ENCODE measurements around the gene TMEM258.

Gene TMEM258

DNA sequence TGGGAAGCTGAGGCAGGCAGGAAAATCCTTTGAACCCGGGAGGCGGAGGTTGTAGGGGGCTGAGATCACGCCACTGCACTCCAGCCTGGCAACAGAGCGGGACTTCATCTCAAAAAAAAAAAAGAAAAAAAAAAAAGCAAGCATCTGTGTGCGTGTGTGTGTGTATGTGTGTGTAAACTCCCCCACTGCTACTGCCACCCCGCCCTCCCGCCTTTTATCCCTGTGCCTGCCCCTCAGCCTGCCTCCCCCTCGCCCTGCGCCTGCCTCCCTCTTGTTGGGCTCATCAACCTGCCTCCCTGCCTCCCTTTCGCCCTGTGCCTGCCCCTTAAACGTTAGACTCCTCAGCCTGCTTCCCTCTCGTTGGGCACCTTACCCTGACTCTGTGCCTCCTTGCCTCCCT is 18.0 kb downstream of the TMEM258 start:
- no peak for FAIRE-seq

DNA sequence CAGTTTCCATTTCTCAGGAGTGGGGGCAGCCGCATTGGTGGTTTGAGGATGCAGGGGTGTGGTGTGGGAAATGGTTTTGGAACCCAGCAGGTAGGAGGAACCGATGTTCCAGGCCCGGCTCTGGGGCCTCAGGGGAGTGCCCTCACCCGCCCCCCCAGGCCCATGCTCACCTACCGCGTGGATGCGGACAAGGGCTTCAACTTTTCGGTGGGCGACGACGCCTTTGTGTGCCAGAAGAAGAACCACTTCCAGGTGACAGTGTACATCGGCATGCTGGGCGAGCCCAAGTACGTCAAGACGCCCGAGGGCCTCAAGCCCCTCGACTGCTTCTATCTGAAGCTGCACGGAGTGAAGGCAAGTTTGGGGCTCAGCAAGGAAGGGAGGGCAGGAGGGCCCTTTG is 18.6 kb downstream of the TMEM258 start:
- FAIRE-seq: no peak

DNA sequence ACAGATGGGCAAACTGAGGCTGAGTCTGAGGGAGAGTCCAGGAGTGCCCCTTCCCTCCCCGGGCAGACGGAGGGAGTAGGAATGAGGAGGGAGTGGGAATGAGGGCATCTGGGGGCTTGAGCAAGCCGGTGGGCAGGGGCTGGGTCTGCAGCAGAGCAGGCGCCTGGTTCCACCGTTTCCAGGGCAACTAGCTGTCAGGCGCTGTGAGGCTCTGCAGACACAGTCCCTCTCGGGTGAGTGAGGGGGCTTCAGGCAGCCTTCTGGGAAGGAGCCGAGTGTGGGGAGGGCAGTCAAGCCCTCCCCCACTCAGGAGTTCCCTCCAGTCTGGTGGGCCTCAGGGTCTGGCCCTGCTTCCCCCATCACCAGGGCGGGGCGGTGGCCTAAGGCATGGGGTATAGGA is 19.0 kb downstream of the TMEM258 start:
- no peak for FAIRE-seq

DNA sequence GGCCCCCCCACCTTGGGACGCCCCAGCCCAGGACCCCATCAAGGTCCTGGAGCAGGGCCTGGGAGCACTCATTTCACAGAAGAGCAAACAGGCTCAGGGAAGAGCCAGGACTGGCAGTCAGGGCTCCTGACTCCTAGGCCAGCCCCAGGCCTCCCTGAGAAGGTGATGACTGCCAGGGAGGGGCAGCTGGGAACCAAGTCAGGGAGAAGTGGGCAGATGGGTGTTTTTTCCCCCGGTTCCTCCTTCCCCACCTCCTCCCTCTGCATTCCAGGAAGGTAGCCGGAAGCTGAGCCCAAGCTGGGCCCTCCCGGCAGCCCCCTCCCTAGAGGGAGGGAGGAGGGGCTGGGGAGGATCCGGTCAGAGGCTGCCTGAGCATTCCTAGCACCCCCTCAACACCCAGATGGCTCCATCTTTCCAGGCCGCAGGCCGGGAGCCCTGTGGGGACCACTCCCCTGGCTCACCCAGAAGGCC is 20.4 kb downstream of the TMEM258 start:
- FAIRE-seq: no peak

DNA sequence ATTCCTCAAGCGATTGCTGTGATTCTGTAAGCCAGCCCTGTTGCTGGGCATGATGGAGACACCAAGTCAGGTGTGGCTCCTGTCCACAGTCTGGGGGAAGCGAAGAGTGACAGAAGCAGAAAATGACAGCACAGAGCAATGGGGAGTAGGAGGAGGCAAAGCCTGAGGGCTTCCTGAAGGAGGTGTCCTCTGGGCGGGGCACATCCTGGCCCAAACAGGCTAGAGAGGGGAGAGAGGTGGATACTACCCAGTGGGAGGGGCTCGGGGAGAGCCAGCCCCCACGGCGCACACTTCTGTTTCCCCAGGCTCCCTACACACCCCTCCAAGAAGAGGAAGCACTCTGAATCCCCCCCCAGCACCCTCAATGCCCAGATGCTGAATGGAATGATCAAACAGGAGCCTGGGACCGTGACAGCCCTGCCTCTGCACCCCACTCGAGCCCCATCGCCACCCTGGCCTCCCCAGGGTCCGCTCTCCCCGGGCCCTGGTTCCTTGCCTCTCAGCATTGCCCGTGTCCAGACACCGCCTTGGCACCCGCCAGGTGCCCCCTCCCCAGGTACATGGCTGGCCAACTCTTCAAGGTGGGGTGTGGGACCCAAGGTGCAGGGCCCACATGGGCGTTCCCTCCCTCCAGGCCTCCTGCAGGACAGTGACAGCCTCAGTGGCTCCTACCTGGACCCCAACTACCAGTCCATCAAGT is 21.1 kb downstream of the TMEM258 start:
- no peak for FAIRE-seq

DNA sequence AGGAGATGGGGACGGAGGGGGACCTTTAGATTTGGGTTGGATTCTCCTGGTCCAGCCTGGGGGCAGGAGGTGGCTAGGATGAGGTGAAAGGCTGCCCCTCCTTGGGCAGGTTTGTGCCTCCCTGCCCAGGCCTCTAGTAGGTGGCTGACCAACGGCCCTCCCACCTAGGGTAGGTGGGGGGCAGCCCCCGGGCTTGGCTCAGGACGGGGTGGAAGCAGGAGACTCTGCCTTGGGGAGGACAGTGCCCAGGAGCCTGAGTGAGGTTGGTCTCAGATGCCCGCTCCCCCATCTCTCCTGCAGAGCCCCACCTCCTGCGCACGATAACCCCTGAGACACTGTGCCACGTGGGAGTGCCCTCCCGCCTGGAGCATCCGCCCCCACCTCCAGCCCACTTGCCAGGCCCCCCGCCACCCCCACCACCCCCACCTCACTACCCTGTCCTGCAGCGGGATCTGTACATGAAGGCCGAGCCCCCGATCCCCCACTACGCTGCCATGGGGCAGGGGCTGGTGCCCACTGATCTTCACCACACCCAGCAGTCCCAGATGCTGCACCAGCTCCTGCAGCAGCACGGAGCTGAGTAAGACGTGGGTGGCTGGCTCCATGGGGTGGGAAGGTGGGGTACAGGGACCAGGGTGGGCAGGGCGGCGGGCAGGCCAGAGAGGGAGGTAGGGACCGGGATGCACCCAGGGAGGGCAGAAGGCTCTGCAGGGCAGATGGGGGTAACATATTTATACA is 22.3 kb downstream of the TMEM258 start:
- no peak for FAIRE-seq

DNA sequence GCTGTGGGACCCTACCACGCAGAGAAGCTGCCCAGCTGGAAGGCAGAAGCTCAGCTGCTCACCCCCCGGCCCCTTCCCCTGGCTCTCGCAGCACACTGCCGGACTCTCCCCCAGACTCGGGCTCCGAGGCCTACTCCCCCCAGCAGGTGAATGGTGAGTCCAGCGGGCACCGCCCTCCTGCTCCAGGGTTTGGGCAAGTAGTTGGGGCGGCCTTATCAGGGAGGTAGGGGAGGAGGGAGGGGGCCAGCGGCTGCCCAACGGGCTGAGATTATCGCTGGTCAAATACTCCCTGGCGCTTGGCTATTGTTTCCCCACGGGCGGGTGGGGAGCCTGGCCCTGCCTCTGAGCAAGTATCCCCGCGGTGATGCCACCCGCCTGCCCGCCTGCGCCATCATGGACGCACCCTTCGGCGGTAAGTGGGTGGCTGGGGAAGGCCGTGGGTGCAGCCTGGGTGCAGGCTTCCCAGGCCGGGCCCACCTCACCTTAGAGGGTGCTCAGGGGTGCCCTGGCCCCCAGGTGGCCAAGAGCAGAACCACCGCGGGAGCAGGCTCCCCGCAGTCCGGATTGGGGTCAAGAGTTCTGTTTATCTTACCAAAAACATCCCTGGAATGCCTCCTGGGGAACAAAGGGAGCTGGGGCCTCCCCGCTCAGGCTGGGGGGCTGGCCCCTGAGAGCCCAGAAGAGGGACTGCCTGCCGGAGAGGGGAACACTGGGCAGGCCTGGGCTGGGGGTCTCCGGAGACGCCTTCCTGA is 23.1 kb downstream of the TMEM258 start:
- FAIRE-seq: no peak

DNA sequence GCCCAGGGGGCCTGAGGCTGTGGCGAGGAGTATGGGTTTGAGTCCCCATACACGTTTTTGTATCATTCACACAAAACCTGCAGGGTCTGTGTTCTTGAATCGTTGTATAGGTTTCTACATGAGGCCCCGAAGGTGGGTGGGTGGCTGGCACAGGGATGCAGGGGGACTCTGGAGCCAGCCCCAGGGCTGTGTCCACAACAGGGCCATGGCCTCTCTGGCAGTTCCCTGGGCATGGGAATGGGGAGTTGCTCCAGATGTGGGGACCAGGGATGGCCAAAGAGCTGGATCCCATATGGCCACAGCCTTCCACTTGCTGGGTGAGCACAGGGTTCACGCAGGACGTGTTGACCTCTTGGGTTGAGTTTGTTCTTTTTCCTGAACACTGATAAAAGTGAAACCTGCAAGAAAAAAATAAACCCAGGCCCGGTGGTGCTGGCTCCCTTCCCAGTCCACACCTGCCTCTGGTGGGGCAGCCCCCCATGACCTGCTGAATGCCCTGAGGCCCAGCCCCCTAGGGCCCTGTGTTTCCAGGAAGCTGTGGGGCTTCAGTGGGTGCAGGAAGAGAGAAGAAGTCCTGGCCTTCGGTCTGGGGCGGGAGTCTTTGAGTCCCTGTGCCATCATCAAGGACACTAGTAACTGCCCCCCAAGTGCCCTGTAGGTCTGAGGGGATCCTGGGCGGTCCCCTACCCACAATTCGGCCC is 23.9 kb downstream of the TMEM258 start:
- no peak for FAIRE-seq

DNA sequence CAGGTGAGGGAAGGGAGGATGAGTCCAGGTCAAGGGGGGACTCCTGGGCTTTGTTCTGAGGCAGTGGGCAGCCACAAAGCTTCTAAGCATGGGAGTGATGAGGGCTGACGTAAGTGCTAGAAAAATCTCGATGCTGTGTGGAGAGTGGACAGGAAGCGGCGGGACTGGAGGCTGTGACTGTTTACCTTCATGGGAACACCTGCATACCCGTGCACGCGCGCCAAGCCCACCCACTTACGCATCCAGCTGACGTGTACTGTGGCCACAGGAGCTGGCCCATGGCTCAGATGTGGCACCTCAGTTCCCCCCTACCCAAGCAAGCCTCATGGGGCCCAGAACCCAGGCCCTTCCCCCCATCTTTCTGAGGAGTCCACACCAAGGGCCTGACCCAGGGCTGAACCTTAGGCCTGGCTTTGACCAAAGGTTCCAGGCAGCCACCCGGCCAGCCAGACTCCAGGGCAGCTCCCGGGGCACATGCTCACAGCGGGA is 26.0 kb downstream of the TMEM258 start:
- FAIRE-seq: no peak

DNA sequence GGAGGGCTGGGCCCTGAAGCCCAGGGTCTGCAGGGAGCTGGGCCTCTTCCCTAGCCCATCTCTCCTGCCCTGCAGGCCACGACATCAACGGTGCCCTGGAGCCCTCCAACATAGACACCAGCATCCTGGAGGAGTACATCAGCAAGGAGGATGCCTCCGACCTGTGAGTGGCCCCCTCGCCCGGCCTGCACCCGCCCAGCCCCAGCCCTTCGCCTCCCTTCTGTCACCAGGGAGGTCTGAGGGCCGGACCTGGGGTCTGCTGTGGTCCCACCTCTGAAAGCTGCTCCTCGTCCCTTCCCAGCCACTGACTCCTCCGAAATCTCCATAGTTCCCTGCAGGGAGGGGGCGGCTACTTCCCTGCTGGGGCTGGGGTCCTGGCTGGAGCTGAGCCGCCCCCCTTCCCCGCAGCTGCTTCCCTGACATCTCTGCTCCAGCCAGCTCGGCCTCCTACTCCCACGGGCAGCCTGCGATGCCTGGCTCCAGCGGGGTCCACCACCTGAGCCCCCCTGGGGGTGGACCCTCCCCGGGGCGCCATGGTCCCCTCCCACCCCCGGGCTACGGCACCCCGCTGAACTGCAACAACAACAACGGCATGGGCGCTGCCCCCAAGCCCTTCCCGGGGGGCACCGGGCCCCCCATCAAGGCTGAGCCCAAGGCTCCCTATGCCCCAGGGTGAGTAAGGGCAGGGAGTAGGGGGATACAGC is 26.7 kb downstream of the TMEM258 start:
- FAIRE-seq: no peak

DNA sequence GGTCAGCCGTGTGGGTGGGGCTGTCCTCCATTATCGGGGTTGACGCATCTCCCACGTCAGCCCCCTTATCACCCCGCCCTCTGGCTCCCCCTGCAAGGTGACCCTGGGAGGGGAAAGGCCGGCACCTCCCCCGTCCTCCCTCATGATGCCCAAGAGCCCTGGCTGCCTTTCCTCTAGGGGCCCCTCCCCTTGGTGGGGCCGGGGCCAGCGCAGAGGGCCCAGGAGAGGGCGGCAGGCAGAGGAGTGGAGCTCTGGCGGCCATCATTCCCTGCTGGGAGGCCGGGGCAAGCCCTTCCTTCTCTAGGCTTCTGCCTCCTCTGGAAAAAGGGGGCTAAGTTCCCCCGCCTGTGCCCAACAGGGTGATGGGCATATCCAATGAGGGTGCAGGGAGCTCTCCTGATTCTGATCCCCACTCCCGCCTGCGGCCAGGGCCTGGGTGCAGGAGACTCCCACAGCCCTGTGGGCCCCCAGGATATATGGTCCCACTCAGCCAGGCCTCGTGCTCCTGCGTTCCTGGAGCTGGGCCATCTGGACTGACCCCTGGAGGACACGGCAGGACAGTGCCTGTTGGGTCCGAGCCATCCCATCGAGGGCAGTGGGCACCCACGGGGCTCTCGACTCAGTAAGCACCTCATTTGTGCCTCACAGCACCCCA is 27.7 kb downstream of the TMEM258 start:
- FAIRE-seq: no peak

DNA sequence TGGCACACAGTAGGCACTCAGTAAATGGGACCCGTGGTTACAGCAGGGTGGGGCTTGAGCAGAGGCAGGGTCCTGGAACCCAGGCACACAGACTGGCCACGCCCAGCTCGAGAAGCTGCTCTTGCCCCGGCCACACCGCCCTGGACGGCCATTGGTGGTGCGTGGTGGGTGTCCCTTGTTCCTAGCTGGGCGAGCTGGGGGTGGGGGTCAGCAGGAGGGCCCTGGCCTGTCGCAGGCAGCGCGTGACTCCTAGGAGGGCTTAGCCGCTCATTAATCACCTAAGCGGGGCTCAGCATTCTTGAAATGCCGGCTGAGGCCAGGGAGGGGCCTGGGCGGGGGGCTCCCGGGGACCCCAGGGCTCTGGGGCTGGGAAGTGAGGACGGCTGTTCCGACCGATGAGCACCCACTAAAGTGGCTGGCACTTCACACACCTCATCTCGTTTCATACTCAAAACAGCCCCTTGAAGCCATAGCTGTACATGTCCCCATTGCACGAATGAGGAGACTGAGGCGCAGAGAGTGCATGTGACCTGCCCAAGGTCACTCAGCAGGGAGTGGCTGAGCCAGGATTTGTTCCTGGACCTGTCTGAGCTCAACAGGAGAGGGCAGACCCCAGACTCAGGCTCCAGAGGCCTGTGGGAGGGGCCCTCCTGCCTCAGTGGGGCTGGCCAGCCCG is 28.3 kb downstream of the TMEM258 start:
- no peak for FAIRE-seq

DNA sequence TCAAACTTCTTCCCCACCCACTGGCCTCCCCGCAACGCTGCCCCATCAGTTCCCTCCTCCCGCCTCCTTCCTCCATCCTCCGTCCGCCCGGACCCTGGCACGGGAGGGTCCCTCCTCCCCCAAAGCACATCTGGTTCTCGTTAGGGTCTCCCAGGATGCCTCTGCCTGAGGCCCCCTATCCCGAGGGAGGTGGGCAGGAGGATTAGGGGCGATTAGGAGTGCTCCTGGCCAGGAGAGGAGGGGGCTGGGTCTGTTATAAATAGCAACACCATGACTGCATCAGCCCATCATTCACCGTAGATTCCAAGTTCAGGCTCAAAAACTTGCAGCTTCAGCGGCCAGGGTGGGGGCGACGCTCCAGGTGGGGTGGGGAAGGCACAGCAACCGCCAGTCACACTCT is 29.6 kb downstream of the TMEM258 start:
- FAIRE-seq: no peak

DNA sequence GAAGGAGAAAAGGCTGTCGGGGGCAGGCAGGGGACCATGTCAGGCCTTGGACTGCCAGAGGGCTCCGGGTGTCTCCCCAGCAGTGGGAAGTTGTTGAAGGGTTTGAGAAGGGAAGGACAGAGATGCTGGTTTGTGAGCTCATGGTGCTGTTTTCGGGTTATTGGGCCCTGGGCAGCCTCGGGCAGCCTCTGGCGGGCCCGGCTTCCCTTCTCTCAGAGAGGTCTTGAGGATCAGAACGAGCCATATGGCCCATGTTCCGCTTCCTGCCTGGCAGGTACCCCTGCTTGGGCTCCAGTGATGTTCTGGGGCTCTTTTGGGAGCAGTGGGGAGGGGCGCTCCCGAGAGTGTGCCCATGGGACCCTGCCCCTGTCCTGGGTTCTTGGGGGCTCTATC is 30.2 kb downstream of the TMEM258 start:
- no peak for FAIRE-seq

DNA sequence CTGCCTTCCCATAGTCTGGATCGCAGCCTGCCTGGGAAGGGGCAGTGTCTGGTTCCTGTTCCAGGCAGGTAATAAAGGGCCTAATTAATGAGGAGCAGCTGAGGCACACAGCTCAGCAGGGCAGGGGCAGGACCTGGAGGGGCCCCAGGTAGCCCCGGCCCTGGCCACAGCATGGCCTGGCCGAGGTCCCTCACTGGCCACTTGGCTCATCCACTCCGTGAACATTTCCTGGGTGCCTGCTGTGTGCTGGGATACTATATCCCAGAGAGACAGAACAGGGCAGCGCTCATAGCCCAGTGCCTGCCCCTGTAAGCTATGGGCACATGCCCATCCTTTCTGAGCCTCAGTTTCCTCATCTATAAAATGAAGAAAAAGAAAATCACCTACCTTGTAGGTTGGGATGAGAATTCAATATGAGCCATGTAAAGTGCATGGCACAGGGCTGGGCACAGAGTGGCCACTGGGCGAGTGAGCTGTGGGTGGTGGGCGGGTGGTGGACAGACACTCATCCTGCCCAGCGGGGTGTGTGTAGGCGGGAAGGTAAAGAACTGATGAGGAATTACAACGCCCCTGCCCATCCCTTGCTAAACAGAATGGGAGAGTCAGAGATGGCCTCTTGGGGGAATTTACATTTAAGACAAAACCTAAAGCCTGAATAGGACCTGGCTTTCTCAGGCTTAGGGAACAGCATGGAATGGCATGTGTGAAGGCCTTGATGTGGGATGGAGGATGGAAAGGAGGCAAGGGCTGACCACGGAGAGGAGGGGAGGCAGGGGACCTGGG is 30.8 kb downstream of the TMEM258 start:
- FAIRE-seq: no peak

DNA sequence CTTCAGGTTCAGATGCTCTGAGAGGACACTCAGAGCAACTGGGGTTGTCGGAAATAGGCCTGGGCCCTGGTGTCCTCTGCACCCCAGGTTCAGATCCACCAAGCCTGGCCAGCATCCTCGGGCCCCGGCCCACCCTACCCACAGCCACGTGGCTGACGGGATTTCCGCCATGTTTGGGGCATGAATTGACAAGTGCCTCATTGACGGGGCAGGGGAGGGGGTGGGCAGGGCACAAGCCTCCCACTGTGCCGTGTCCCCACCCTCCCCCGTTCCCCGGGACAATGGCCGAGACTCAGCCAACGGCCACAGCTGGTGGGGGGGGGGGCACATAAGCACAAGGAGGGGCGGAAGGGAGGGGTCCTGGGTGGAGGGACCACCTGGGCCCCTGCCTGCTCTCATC is 31.5 kb downstream of the TMEM258 start:
- FAIRE-seq: no peak

DNA sequence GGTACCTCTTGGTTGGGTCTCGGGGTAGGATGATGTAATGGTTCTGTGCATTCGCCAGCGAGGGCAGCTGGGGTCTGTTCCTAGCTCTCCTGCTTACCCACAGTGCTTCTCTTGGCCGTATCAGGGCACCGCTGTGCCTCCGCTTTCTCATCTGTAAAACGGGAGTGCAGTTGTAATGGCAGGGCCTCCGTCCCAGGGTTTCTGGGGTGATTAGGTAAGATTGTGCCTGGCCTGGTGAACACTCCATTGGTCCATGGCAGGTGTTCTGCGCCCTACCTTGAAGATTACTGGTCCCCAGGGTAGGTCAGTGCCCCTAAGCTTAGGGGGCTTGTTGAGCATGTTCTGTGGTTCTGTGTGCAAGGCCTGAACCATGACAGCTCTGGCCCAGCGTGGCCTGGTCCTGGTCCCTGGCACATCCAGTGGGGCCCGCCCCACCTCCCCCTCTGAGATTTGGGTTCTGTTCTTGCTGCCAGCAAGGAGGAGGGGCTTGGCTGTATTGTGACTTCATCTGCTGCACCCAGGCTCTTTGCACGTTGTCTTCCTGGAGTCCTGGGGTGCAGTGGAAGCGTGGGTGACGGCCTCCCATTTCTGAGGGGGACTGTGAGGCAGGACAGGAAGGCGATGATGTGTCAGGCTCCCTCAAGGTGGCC is 35.1 kb downstream of the TMEM258 start:
- FAIRE-seq: no peak

DNA sequence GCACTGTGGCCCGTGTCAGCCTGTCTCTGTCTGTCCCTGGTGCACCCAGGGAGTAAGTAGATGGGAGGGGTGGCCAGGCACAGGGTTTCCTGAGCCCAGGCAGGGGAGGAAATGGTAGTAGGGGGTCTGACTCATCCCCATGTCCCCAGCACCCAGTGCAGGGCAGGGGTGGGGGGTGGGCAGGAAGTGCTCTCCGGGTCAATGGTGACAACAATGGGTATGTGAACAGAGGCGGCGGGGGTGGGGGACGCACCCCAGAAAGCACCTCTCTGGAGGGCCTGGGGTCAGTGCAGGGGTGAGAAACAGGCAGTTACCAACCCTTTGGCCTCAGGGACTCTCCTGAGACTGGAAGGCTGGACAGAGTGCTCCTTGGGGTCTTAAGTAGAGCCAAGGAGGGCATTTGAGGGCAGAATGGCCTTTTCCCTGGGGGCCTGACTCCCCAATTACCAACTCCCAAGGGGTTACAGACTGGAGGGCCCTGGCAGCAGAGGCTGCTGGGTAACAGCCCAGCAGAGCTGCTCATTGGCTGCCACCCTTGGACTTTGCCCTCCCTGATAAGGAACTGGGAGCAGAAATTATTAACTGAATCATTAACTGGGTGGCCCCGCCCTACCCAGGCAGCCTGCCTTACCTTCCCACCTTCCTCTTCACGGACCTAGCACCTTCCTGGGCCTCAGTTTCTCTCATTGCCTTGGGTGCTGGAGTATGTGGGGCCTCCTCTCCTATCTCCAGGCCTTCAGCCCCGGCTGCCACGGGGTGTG is 35.8 kb downstream of the TMEM258 start:
- FAIRE-seq: no peak

DNA sequence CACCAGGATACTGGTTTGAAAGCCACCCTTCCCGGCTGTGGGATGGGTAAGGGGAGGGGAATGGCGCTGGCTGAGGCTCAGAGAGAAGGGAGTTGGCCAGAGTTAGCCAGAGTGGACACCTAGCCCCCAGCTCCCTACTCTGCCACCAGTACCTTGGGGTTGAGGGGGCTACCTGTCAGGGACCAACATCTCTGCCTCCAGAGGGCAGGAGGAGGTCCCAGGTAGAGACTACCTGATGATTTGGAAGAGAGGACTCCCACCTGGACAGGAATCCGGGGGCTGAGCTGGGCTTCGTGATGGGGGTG is 36.3 kb downstream of the TMEM258 start:
- FAIRE-seq: no peak
